GM18861 (cell line): ENCODE measurements around the gene PRKAG2.

ENCODE experiments used
- ATAC-seq: cut with Tn5 transposase; IDR thresholded peaks from one replicate; pipeline ENCODE4 v1.9.1; 2021; ENCODE audit not compliant: unreplicated experiment

The PRKAG2 gene

GRCh38 chr7:151900986-151901621 lies 24.2 kb upstream of the PRKAG2 start:
- no peak for ATAC-seq

- ATAC-seq, result no peak
Observed at GRCh38 chr7:151900591-151900985, 23.7 kb upstream of the PRKAG2 start.

- no peak for ATAC-seq
Observed at GRCh38 chr7:151899513-151900360, 22.8 kb upstream of the PRKAG2 start.

GRCh38 chr7:151897951-151898686 lies 21.2 kb upstream of the PRKAG2 start:
- no peak for ATAC-seq

DNA sequence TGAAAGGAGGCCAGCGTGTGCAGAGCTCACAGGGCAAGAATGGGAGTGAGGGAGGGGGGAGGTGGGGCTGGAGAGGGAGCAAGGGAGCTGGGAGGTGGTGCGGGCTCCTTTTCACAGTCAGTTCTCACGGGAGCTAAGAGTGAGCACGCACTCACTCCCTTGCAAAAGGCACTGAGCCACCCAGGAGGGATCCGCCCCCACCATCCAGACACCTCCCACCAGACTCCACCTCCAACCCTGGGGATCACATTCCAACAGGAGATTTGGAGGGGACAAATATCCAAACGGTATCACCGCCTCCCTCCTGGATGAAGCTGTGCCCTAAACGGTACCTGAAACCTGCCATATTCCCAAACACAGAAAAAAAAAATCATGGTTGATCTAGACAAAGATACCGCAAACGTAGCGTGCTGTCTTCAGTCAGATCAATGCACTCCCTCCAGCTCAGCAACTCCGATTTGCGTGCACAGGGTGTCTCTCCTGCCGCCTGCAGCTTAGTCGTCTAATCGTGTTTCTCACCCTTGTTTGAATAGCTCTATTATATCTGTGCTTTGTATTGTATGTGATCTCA lies 20.3 kb upstream of the PRKAG2 start:
- no peak for ATAC-seq

DNA sequence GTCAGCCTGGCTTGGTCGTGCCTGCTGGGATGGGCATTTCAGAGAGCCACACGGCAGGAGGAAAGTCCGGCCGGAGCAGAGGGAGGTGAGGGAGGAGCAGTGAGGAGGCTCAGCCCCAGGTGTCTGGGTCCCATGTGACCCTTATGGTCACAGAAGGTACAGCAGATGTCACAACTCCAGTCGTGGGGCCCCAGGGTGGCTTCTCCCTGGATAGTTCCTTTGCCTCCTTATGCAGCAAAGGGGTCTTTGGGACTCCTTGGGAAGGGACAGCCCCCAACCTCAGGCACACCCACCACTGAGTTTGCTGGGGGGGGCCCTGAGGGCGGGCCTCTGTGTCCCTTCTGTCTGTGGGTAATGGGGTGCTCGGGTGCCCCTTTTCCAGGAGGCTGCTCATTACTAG lies 19.6 kb upstream of the PRKAG2 start:
- ATAC-seq, result no peak

GRCh38 chr7:151896086-151896485 lies 19.2 kb upstream of the PRKAG2 start:
- no peak for ATAC-seq

DNA sequence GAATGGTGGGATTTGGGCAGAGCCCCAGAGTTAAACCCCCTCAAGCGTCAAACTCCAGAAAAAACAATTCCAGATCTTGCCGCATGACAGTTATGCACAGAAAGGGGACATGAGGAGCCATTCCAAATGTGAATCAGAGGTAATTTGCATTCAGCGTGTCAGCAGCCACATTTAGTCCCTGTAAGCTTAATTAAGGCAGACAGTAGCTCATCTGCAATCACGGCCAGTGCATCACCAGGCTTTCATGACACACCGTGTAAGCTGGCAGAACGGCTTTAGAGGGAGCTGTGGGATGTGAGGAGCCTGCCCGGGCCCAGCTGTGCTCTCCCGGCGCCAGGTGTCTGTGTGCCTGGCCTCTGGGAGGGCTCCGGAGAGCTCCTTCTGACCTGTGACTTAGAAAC lies 18.7 kb upstream of the PRKAG2 start:
- no peak for ATAC-seq

- ATAC-seq, result no peak
Observed at GRCh38 chr7:151895008-151895630, 18.2 kb upstream of the PRKAG2 start.

GRCh38 chr7:151894111-151895007 lies 17.4 kb upstream of the PRKAG2 start:
- no peak for ATAC-seq

DNA sequence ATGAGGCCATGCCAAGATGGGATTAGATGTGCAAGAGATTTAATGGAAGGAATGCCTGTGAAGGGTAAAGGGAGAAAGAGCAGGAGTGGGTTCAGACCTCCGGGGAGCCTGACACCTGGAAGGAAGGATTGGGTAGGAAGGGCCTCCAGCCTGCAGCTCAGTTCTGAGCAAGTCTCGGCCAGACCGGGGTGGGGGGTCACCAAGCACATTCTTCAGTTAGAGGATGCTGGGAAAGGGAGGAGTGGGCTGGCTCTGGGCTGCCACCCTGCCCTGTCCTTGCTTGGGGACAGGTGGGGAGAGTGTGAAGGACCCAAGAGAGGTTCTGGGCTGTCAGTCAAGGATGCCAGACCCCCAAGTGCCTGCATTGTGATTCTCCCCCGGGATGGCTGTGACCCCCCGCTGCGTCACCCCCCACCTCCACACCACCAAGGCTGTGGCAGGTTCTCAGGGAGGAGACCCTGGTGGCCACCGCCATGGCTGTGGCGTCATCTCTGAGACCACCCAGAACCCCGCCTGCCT lies 16.5 kb upstream of the PRKAG2 start:
- ATAC-seq, result no peak

GRCh38 chr7:151891753-151892152 lies 14.8 kb upstream of the PRKAG2 start:
- no peak for ATAC-seq

DNA sequence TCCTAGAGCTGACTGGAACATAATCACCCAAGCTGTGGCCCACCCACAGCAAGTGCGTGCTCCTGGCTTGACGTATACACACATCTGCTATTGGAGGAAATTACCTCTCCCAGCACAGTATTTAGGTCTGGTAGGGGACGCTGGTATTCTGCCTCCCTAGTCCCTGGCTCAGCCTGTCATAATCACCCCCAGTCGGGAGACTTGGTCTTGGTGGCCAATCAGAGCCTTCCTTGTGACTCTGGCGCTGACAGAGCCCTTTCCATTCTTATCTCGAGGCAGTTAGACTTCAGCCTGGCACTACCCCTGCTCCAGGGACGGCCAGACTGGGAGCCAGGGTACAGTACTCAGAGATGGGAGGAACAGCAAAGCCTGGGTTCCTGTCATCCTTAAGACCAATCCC lies 14.3 kb upstream of the PRKAG2 start:
- no peak for ATAC-seq

- ATAC-seq, result no peak
Observed at GRCh38 chr7:151890355-151891004, 13.6 kb upstream of the PRKAG2 start.

GRCh38 chr7:151889406-151890354 lies 12.8 kb upstream of the PRKAG2 start:
- no peak for ATAC-seq

GRCh38 chr7:151888079-151889067 lies 11.5 kb upstream of the PRKAG2 start:
- ATAC-seq, result no peak

GRCh38 chr7:151886783-151887182 lies 9.9 kb upstream of the PRKAG2 start:
- ATAC-seq, result no peak
